Measurements from ENCODE around the gene TSPAN7. TPM values are rescaled to one million over a fixed set of nuclear protein-coding genes. Genes with fewer than 3 reads are reported as not detected.
A peak's percentile ranks its signal among the peaks of the same experiment; 100 is the strongest.

TSPAN7 gene
- total RNA-seq, 4 donors from 2014 or later = 26.9 to 170 (median 134) TPM

GRCh38 chrX:38661561-38661960 is 100.2 kb downstream of the TSPAN7 start:
- intact Hi-C loops (cut with DNase I; ENCODE audit: low total_unique reads) (no loop called here), in situ Hi-C loops (cut with MboI; ENCODE audit: low pct_ligation_motif_present in 1 of 4, low pct_unique_long_range_greater_than_20kb in 1 of 4, low sequenced_read_pairs in 3 of 4) (no loop called here)
- no peak for DNase-seq
- Histone ChIP-seq H3K36me3 (no peaks in the 10 kb centered on the region), H3K27ac (no peak overlapping the region), H3K9me3 (no peaks in the 10 kb centered on the region), H3K27me3 (no peaks in the 10 kb centered on the region), H3K4me3 (no peak overlapping the region), H3K4me1 (no peaks in the 10 kb centered on the region)
- WGBS, 2 donors (ENCODE audit: low coverage in 1 of 2) = 67 to 68% methylated on average over 1 to 5 of the region's 5 CpGs
- no peak for TF ChIP-seq POLR2AphosphoS5 (IDR thresholded peaks at IDR 0.05)

- Histone ChIP-seq H3K9me3 (no peaks in the 10 kb centered on the region), H3K27me3 (no peaks in the 10 kb centered on the region), H3K27ac (no peak overlapping the region), H3K4me3 (no peak overlapping the region), H3K4me1 (no peaks in the 10 kb centered on the region), H3K36me3 (no peaks in the 10 kb centered on the region)
- TF ChIP-seq EP300 (IDR thresholded peaks at IDR 0.05; ENCODE audit: low read depth) (no peak), POLR2A (IDR thresholded peaks at IDR 0.05) (no peak), POLR2AphosphoS5 (IDR thresholded peaks at IDR 0.05) (no peak)
- TF ChIP-seq, protein P1, sequence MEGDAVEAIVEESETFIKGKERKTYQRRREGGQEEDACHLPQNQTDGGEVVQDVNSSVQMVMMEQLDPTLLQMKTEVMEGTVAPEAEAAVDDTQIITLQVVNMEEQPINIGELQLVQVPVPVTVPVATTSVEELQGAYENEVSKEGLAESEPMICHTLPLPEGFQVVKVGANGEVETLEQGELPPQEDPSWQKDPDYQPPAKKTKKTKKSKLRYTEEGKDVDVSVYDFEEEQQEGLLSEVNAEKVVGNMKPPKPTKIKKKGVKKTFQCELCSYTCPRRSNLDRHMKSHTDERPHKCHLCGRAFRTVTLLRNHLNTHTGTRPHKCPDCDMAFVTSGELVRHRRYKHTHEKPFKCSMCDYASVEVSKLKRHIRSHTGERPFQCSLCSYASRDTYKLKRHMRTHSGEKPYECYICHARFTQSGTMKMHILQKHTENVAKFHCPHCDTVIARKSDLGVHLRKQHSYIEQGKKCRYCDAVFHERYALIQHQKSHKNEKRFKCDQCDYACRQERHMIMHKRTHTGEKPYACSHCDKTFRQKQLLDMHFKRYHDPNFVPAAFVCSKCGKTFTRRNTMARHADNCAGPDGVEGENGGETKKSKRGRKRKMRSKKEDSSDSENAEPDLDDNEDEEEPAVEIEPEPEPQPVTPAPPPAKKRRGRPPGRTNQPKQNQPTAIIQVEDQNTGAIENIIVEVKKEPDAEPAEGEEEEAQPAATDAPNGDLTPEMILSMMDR (IDR thresholded peaks at IDR 0.05) = no peak
- no peak for DNase-seq
- WGBS, 2 donors (ENCODE audit: low coverage in 1 of 2) = 28 to 70% methylated on average over 2 of the region's 2 CpGs
- intact Hi-C loops (cut with DNase I; ENCODE audit: low total_unique reads) = no loop called here
- in situ Hi-C loops (cut with MboI; ENCODE audit: low pct_ligation_motif_present in 1 of 4, low pct_unique_long_range_greater_than_20kb in 1 of 4, low sequenced_read_pairs in 3 of 4) = no loop called here
These were observed 101.3 kb downstream of the TSPAN7 start for GRCh38 chrX:38662640-38663039.

DNA sequence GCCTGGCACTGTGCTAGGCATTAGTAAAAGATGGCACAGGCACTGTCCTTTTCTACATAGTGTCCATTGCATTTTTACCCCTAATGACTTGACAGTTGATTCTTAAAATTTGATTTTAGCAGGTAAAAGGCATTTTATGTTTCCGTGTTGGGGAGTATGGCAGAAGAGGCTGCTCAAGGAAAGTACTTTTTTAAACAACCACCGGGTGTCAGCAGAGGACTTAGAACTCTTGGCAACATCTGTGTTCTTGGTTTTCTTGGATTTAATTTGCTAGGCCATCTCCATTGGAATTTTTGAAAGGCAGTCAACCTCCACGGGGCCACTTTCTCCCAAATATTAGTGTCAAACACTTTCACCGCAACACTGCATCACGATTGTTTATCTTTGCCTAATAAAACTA is 102.9 kb downstream of the TSPAN7 start:
- H3K27ac ChIP-seq = no peak overlapping the region
- no peak for DNase-seq
- intact Hi-C loops (cut with DNase I; ENCODE audit: low total_unique reads) (no loop called here), in situ Hi-C loops (cut with MboI; ENCODE audit: low pct_ligation_motif_present in 1 of 4, low pct_unique_long_range_greater_than_20kb in 1 of 4, low sequenced_read_pairs in 3 of 4) (no loop called here)
- H3K27me3 ChIP-seq = no peaks in the 10 kb centered on the region
- H3K4me1 ChIP-seq = no peaks in the 10 kb centered on the region
- H3K4me3 ChIP-seq = no peak overlapping the region
- H3K9me3 ChIP-seq = no peaks in the 10 kb centered on the region
- H3K36me3 ChIP-seq = no peaks in the 10 kb centered on the region
- no peak for TF ChIP-seq EP300 (IDR thresholded peaks at IDR 0.05; ENCODE audit: low read depth)
- TF ChIP-seq, protein P1 (IDR thresholded peaks at IDR 0.05) = peak in 3 of 5 experiments; percentile 20 to 29 (median 24)
- WGBS, 2 donors (ENCODE audit: low coverage in 1 of 2) = 17% methylated on average over 5 of the region's 5 CpGs; no CpG with 5 or more reads in 1 of the 2 donors

GRCh38 chrX:38666909-38667308 is 105.6 kb downstream of the TSPAN7 start:
- TF ChIP-seq POLR2A (IDR thresholded peaks at IDR 0.05) (no peak), POLR2AphosphoS5 (IDR thresholded peaks at IDR 0.05) (peak in 1 of 3 donors; percentile 34)
- no peak for DNase-seq
- Histone ChIP-seq H3K27ac (no peak overlapping the region), H3K4me1 (no peaks in the 10 kb centered on the region), H3K9me3 (no peaks in the 10 kb centered on the region), H3K36me3 (no peaks in the 10 kb centered on the region), H3K4me3 (no peak overlapping the region), H3K27me3 (no peaks in the 10 kb centered on the region)
- intact Hi-C loops (cut with DNase I; ENCODE audit: low total_unique reads) (no loop called here), in situ Hi-C loops (cut with MboI; ENCODE audit: low pct_ligation_motif_present in 1 of 4, low pct_unique_long_range_greater_than_20kb in 1 of 4, low sequenced_read_pairs in 3 of 4) (no loop called here)

DNA sequence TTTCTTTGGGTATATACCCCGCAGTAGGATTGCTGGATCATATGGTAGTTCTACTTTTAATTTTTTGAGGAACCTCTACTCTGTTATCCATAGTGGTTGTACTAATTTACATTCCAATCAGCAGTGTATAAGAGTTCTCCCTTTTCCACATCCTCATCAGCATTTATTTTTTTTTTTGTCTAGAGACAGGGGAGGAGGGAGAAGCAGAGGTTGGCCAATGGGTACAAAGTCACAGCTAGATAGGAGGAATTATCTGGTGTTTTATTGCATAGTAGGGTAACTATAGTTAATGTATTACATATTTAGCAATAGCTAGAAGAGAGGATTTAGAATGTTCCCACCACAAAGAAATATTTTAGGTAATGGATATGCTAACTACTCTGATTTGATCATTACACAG is 107.4 kb downstream of the TSPAN7 start:
- TF ChIP-seq, protein P1 (IDR thresholded peaks at IDR 0.05) = no peak
- no peak for TF ChIP-seq EP300 (IDR thresholded peaks at IDR 0.05; ENCODE audit: low read depth)
- TF ChIP-seq POLR2A (IDR thresholded peaks at IDR 0.05) = no peak
- TF ChIP-seq POLR2AphosphoS5 (IDR thresholded peaks at IDR 0.05) = no peak

More for the DNA sequence above, 107.4 kb downstream of the TSPAN7 start:
- WGBS, 2 donors (ENCODE audit: low coverage in 1 of 2) = 60 to 83% methylated on average over 1 of the region's 1 CpG
- no peaks in the 10 kb centered on the region for H3K4me1 ChIP-seq
- no peak overlapping the region for H3K4me3 ChIP-seq
- no peaks in the 10 kb centered on the region for H3K27me3 ChIP-seq
- in situ Hi-C loops (cut with MboI; ENCODE audit: low pct_ligation_motif_present in 1 of 4, low pct_unique_long_range_greater_than_20kb in 1 of 4, low sequenced_read_pairs in 3 of 4) = no loop called here
- no peaks in the 10 kb centered on the region for H3K36me3 ChIP-seq
- no peak overlapping the region for H3K27ac ChIP-seq
- no peaks in the 10 kb centered on the region for H3K9me3 ChIP-seq
- DNase-seq = no peak
- intact Hi-C loops (cut with DNase I; ENCODE audit: low total_unique reads) = no loop called here
